ENCODE measurements around the gene VCPKMT.
"Not testable (repeated sequence)": the region's sequence is repeated elsewhere in the genome, so short reads cannot be mapped to it uniquely, and the experiment has no call there.

The VCPKMT gene

GRCh38 chr14:50084666-50085065, 31.7 kb downstream of the VCPKMT start:
- Histone ChIP-seq H3K36me3 (no peaks in the 10 kb centered on the region), H3K4me3 (no peak overlapping the region), H3K4me1 (peaks cover 0 to 7% (median 0%) of the 10 kb centered on the region in 4 donors), H3K27me3 (no peaks in the 10 kb centered on the region), H3K9me3 (no peaks in the 10 kb centered on the region), H3K27ac (no peak overlapping the region)
- intact Hi-C loops (cut with DNase I; ENCODE audit: low total_unique reads), result no loop called here
- no peak for TF ChIP-seq CTCF (IDR thresholded peaks at IDR 0.05)
- DNase-seq, result no peak

- no peak overlapping the region for H3K27ac ChIP-seq
- H3K9me3 ChIP-seq, result no peaks in the 10 kb centered on the region
- no peak for TF ChIP-seq CTCF (IDR thresholded peaks at IDR 0.05)
- intact Hi-C loops (cut with DNase I; ENCODE audit: low total_unique reads), result no loop called here
- no peak for DNase-seq
- H3K36me3 ChIP-seq, result no peaks in the 10 kb centered on the region
- no peak overlapping the region for H3K4me3 ChIP-seq
- H3K4me1 ChIP-seq, result peaks cover 0 to 7% (median 0%) of the 10 kb centered on the region in 4 donors
- no peaks in the 10 kb centered on the region for H3K27me3 ChIP-seq
These were observed 32.7 kb downstream of the VCPKMT start for GRCh38 chr14:50083467-50084337.

- H3K27me3 ChIP-seq, result no peaks in the 10 kb centered on the region
- no peaks in the 10 kb centered on the region for H3K36me3 ChIP-seq
- no peak overlapping the region for H3K4me3 ChIP-seq
- no peak for TF ChIP-seq CTCF (IDR thresholded peaks at IDR 0.05)
- H3K4me1 ChIP-seq, result peaks cover 0 to 7% (median 0%) of the 10 kb centered on the region in 4 donors
- DNase-seq, result no peak
- H3K27ac ChIP-seq, result no peak overlapping the region
- intact Hi-C loops (cut with DNase I; ENCODE audit: low total_unique reads), result no loop called here
- H3K9me3 ChIP-seq, result no peaks in the 10 kb centered on the region
These were observed 33.4 kb downstream of the VCPKMT start for GRCh38 chr14:50082784-50083466.

- Histone ChIP-seq H3K4me1 (peaks cover 0 to 7% (median 0%) of the 10 kb centered on the region in 4 donors), H3K27ac (no peak overlapping the region), H3K9me3 (no peaks in the 10 kb centered on the region), H3K36me3 (no peaks in the 10 kb centered on the region), H3K4me3 (no peak overlapping the region), H3K27me3 (no peaks in the 10 kb centered on the region)
- no peak for TF ChIP-seq CTCF (IDR thresholded peaks at IDR 0.05)
- DNase-seq, result no peak
- intact Hi-C loops (cut with DNase I; ENCODE audit: low total_unique reads), result no loop called here
These were observed 34.0 kb downstream of the VCPKMT start for GRCh38 chr14:50082308-50082742.

- H3K9me3 ChIP-seq; H3K27me3 ChIP-seq; H3K4me1 ChIP-seq; H3K27ac ChIP-seq; DNase-seq; H3K4me3 ChIP-seq; intact Hi-C loops (cut with DNase I; ENCODE audit: low total_unique reads); H3K36me3 ChIP-seq: not testable (repeated sequence)
These were observed 37.3 kb downstream of the VCPKMT start for GRCh38 chr14:50079103-50079502.

GRCh38 chr14:50073663-50074062, 42.7 kb downstream of the VCPKMT start:
- DNase-seq; H3K27me3 ChIP-seq; H3K9me3 ChIP-seq; H3K4me1 ChIP-seq; intact Hi-C loops (cut with DNase I; ENCODE audit: low total_unique reads); H3K27ac ChIP-seq; H3K4me3 ChIP-seq; H3K36me3 ChIP-seq: not testable (repeated sequence)

Measured in tibial artery (tissue), 4 donors.